H1 (cell line): ENCODE results near the gene FANCD2. TPM values are rescaled to one million over a fixed set of nuclear protein-coding genes. Genes with fewer than 3 reads are reported as not detected.

Experiments
- CTCF ChIA-PET: fragments of 300-600 bp; sonication (Branson Sonifier 250); formaldehyde crosslinking; loops from one replicate; lab custom pipeline; 2021; ENCODE audit not compliant: partially characterized antibody; lab: Charles Lee
- POLR2A ChIA-PET: fragments of 300-600 bp; sonication (Branson Sonifier 250); formaldehyde crosslinking; loops from one replicate; lab custom pipeline; 2021; ENCODE audit warnings: inconsistent platforms; ENCODE audit not compliant: partially characterized antibody; lab: Charles Lee
- DNase-seq, 2 experiments: peaks; one replicate each; pipeline versions ENCODE4 v3.0.0 to v3.0.0-alpha.2; 2010 to 2022; ENCODE audit warnings: low spot score in 2 of 2, low read depth in 1 of 2, mixed read lengths in 1 of 2
- FAIRE-seq: peaks from 2 replicates; lab custom pipeline; 2011; peaks lifted over from hg19 to GRCh38; lab: Jason Lieb, UNC
- H2AFZ ChIP-seq: 2 replicates; pipeline ENCODE4 v1.8.1; 2012; ENCODE audit warnings: low read length, inconsistent platforms
- H2AK5ac ChIP-seq: 2 replicates; pipeline ENCODE4 v1.6.1; 2013; ENCODE audit warnings: low read depth, low read length
- H2BK120ac ChIP-seq: replicated peaks from 2 replicates; pipeline ENCODE3; 2013; ENCODE audit warnings: low read depth, low read length, inconsistent platforms
- H2BK12ac ChIP-seq: 2 replicates; pipeline ENCODE4 v1.6.1; 2013; ENCODE audit warnings: low read depth, low read length
- H2BK15ac ChIP-seq: 2 replicates; pipeline ENCODE4 v1.6.1; 2013; ENCODE audit warnings: low read length
- H2BK20ac ChIP-seq: 2 replicates; pipeline ENCODE4 v1.6.1; 2013; ENCODE audit warnings: low read length
- H2BK5ac ChIP-seq: 2 replicates; pipeline ENCODE4 v1.6.1; 2013; ENCODE audit warnings: low read depth, low read length
- H3K14ac ChIP-seq: 2 replicates; pipeline ENCODE4 v1.6.1; 2013; ENCODE audit warnings: inconsistent platforms; ENCODE audit not compliant: insufficient read length
- H3K18ac ChIP-seq: 2 replicates; pipeline ENCODE4 v1.6.1; 2013; ENCODE audit warnings: low read length; ENCODE audit errors: extremely low read depth
- H3K23ac ChIP-seq: 2 replicates; pipeline ENCODE4 v1.6.1; 2013; ENCODE audit warnings: inconsistent platforms; ENCODE audit not compliant: insufficient read length
- H3K23me2 ChIP-seq: 2 replicates; pipeline ENCODE4 v1.6.1; 2013; ENCODE audit warnings: low read depth, low read length
- H3K27ac ChIP-seq: 2 replicates; pipeline ENCODE4 v1.6.1; 2011; ENCODE audit warnings: low read depth, low read length, inconsistent platforms
- H3K27me3 ChIP-seq, 4 experiments: replicated peaks in 1 of 4; 1 replicate in 1 of 4; 2 replicates in 3 of 4; pipeline versions ENCODE4 v1.6.1 to v1.8.1; 2011 to 2013; ENCODE audit warnings: low read length in 3 of 4, mild to moderate bottlenecking in 3 of 4, inconsistent platforms in 2 of 4, mixed read lengths in 2 of 4, moderate library complexity in 1 of 4; ENCODE audit not compliant: control insufficient read depth in 3 of 4, insufficient read depth in 3 of 4; ENCODE audit errors: extremely low read depth in 1 of 4
- H3K36me3 ChIP-seq, 4 experiments: 2 replicates each; pipeline versions ENCODE4 v1.6.1 to v1.8.1; 2011 to 2013; ENCODE audit warnings: mild to moderate bottlenecking in 4 of 4, low read length in 3 of 4, moderate library complexity in 2 of 4, control low read depth in 1 of 4, inconsistent platforms in 1 of 4; ENCODE audit not compliant: insufficient read depth in 4 of 4, control insufficient read depth in 2 of 4
- H3K4ac ChIP-seq: replicated peaks from 2 replicates; pipeline ENCODE3; 2013; ENCODE audit warnings: low read length, low read depth, mixed read lengths, inconsistent platforms; ENCODE audit not compliant: insufficient read length
- H3K4me1 ChIP-seq, 4 experiments: replicated peaks in 1 of 4; 1 replicate in 1 of 4; 2 replicates in 3 of 4; pipeline versions ENCODE4 v1.6.1 to v1.8.1; 2011 to 2013; ENCODE audit warnings: low read length in 3 of 4, inconsistent platforms in 2 of 4, mixed read lengths in 1 of 4; ENCODE audit not compliant: insufficient read depth in 4 of 4, control insufficient read depth in 3 of 4
- H3K4me2 ChIP-seq, 2 experiments: 2 replicates each; pipeline versions ENCODE4 v1.6.1 to v1.8.1; 2011 to 2013; ENCODE audit warnings: low read depth in 2 of 2, low read length in 2 of 2, control low read depth in 1 of 2, inconsistent platforms in 1 of 2, mild to moderate bottlenecking in 1 of 2; ENCODE audit not compliant: insufficient read depth in 1 of 2
- H3K4me3 ChIP-seq, 4 experiments: fragments of 200-600, 300-600 bp in 1 of 4; sonication (generic), shearing (Covaris generic), sonication (Bioruptor Twin) in 1 of 4; 2 replicates each; pipeline versions ENCODE4 v1.5.1 to v1.8.1; 2011 to 2016; ENCODE audit warnings: low read length in 4 of 4, low read depth in 3 of 4, control low read depth in 2 of 4, inconsistent platforms in 2 of 4, mild to moderate bottlenecking in 2 of 4, mixed read lengths in 1 of 4, moderate library complexity in 1 of 4; ENCODE audit not compliant: insufficient read depth in 2 of 4; ENCODE audit errors: extremely low read depth in 1 of 4
- H3K56ac ChIP-seq: replicated peaks from 2 replicates; pipeline ENCODE3; 2013; ENCODE audit warnings: low read depth, mild to moderate bottlenecking, mixed read lengths, low read length, inconsistent platforms; ENCODE audit not compliant: insufficient read length
- H3K79me1 ChIP-seq: 2 replicates; pipeline ENCODE4 v1.6.1; 2013; ENCODE audit warnings: low read depth, low read length, control low read depth
- H3K79me2 ChIP-seq, 2 experiments: 2 replicates each; pipeline versions ENCODE4 v1.6.1 to v1.8.1; 2012 to 2013; ENCODE audit warnings: low read length in 2 of 2, mild to moderate bottlenecking in 2 of 2, inconsistent platforms in 1 of 2; ENCODE audit not compliant: insufficient read depth in 2 of 2, control insufficient read depth in 1 of 2
- H3K9ac ChIP-seq, 4 experiments: replicated peaks in 1 of 4; 1 replicate in 1 of 4; 2 replicates in 3 of 4; pipeline versions ENCODE4 v1.6.1 to v1.8.1; 2011 to 2013; ENCODE audit warnings: low read depth in 3 of 4, low read length in 3 of 4, control low read depth in 2 of 4, mild to moderate bottlenecking in 2 of 4, moderate library complexity in 2 of 4, inconsistent platforms in 1 of 4; ENCODE audit errors: extremely low read depth in 1 of 4
- H3K9me3 ChIP-seq, 2 experiments: 2 replicates each; pipeline versions ENCODE4 v1.6.1 to v1.8.1; 2012 to 2013; ENCODE audit warnings: mild to moderate bottlenecking in 2 of 2, moderate library complexity in 2 of 2, control low read depth in 1 of 2, inconsistent platforms in 1 of 2, low read depth in 1 of 2, low read length in 1 of 2, mixed read lengths in 1 of 2; ENCODE audit not compliant: insufficient read depth in 2 of 2
- H4K20me1 ChIP-seq, 2 experiments: replicated peaks in 1 of 2; 2 replicates each; pipeline versions ENCODE3 to v1.8.1; 2011 to 2013; ENCODE audit warnings: inconsistent platforms in 2 of 2, low read length in 2 of 2, mild to moderate bottlenecking in 1 of 2; ENCODE audit not compliant: insufficient read depth in 2 of 2, control insufficient read depth in 1 of 2
- H4K5ac ChIP-seq: 2 replicates; pipeline ENCODE4 v1.6.1; 2013; ENCODE audit warnings: low read length, low read depth, mixed read lengths, inconsistent platforms; ENCODE audit not compliant: insufficient read length
- H4K8ac ChIP-seq: 2 replicates; pipeline ENCODE4 v1.8.0; 2013; ENCODE audit warnings: mild to moderate bottlenecking, moderate library complexity, low read length, inconsistent platforms; ENCODE audit not compliant: insufficient read depth; ENCODE audit errors: extremely low read depth
- H4K91ac ChIP-seq: replicated peaks from 2 replicates; pipeline ENCODE3; 2013; ENCODE audit warnings: low read length, mixed read lengths, inconsistent platforms; ENCODE audit not compliant: insufficient read length
- BRCA1 ChIP-seq: IDR thresholded peaks from 2 replicates; pipeline ENCODE4 v1.6.1; 2012; ENCODE audit warnings: low read depth, low read length, improper control_type of control experiment
- CBX5 ChIP-seq: fragments of 300-800, 300-1000 bp; sonication (generic); IDR thresholded peaks from 2 replicates; pipeline ENCODE4 v1.7.1; 2016; ENCODE audit warnings: antibody characterized with exemption, low read length, low read depth
- CTBP2 ChIP-seq: IDR thresholded peaks from 2 replicates; pipeline ENCODE4 v1.7.0; 2011; ENCODE audit warnings: borderline replicate concordance, mild to moderate bottlenecking, moderate library complexity, mixed read lengths, low read length; ENCODE audit not compliant: insufficient read depth, insufficient read length
- EP300 ChIP-seq, 2 experiments: IDR thresholded peaks; 1 replicate in 1 of 2; 2 replicates in 1 of 2; pipeline ENCODE4 v1.6.1; 2011 to 2012; ENCODE audit warnings: low read depth in 2 of 2, low read length in 2 of 2, mild to moderate bottlenecking in 2 of 2, borderline replicate concordance in 1 of 2, inconsistent platforms in 1 of 2, moderate library complexity in 1 of 2
- HDAC6 ChIP-seq: IDR thresholded peaks from one replicate; pipeline ENCODE4 v1.7.1; 2012; ENCODE audit warnings: low read depth, mild to moderate bottlenecking, inconsistent platforms, low read length, moderate library complexity
- JUN ChIP-seq: IDR thresholded peaks from 2 replicates; pipeline ENCODE4 v1.6.1; 2011; ENCODE audit warnings: low read depth, mild to moderate bottlenecking, improper control_type of control experiment, low read length
- JUND ChIP-seq: IDR thresholded peaks from 2 replicates; pipeline ENCODE4 v1.6.1; 2011; ENCODE audit warnings: mild to moderate bottlenecking, improper control_type of control experiment, low read length
- MAFK ChIP-seq: IDR thresholded peaks from 2 replicates; pipeline ENCODE4 v1.6.1; 2012; ENCODE audit warnings: low read depth, mild to moderate bottlenecking, improper control_type of control experiment, low read length
- NANOG ChIP-seq: IDR thresholded peaks from 2 replicates; pipeline ENCODE4 v1.6.1; 2011; ENCODE audit warnings: low read length, low read depth, mild to moderate bottlenecking, inconsistent platforms; ENCODE audit not compliant: insufficient read depth, poor library complexity, severe bottlenecking
- POLR2A ChIP-seq, 2 experiments: IDR thresholded peaks; 1 replicate in 1 of 2; 2 replicates in 1 of 2; pipeline ENCODE4 v1.6.1; 2011; ENCODE audit warnings: low read depth in 2 of 2, low read length in 2 of 2, mild to moderate bottlenecking in 2 of 2; ENCODE audit errors: control extremely low read depth in 1 of 2
- POU5F1 ChIP-seq: IDR thresholded peaks from 2 replicates; pipeline ENCODE4 v1.6.1; 2011; ENCODE audit warnings: low read depth, mild to moderate bottlenecking, low read length, moderate library complexity
- SIN3A ChIP-seq, 2 experiments: IDR thresholded peaks in 1 of 2; conservative IDR thresholded peaks in 1 of 2; 2 replicates each; pipeline ENCODE4 v1.6.1; 2011 to 2012; ENCODE audit warnings: low read length in 2 of 2, improper control_type of control experiment in 1 of 2, low read depth in 1 of 2, mild to moderate bottlenecking in 1 of 2
- SRF ChIP-seq: IDR thresholded peaks from 2 replicates; pipeline ENCODE4 v1.6.1; 2011; ENCODE audit warnings: mild to moderate bottlenecking, low read depth, low read length, moderate library complexity
- TAF1 ChIP-seq: IDR thresholded peaks from 2 replicates; pipeline ENCODE4 v1.6.1; 2011; ENCODE audit warnings: mild to moderate bottlenecking, low read depth, low read length
- WGBS, 2 experiments: shearing (Covaris generic) in 1 of 2; methylation state at CpG; one replicate each; pipeline versions ENCODE4 v1.1.6 to v1.1.7; 2013 to 2015; ENCODE audit warnings: low lambda C conversion rate in 2 of 2, mixed read lengths in 2 of 2, inconsistent platforms in 1 of 2, low coverage in 1 of 2, missing lambda C conversion rate in 1 of 2; ENCODE audit not compliant: insufficient replicate concordance in 2 of 2, insufficient coverage in 1 of 2, insufficient read length in 1 of 2; ENCODE audit errors: extremely low coverage in 1 of 2, missing lambda C conversion rate in 1 of 2; 5-methylcytosine and 5-hydroxymethylcytosine counted together
- polyA plus RNA-seq, 7 experiments: library from polyadenylated mRNA; depleted of rRNA in 3 of 7; stranded (reverse) in 5 of 7; unstranded in 2 of 7; fragments of >200 nt in 5 of 7; fragments of 200-250 nt in 2 of 7; gene quantifications; 1 replicate in 5 of 7; 2 replicates in 1 of 7; 4 replicates in 1 of 7; pipeline versions ENCODE4 v1.2.1 to v1.2.3, GENCODE V29; 2011 to 2013; ENCODE audit warnings: missing spikeins in 2 of 7, mixed read lengths in 2 of 7
- total RNA-seq: library from RNA; stranded (reverse); fragmentation: NEBNext Ultra II Directional; extraction: Animal tissue kit (Norgen Biotek cat#: 25700); gene quantifications from 2 replicates; pipeline ENCODE4 v1.2.1, GENCODE V29; 2021

FANCD2 gene
- total and polyA plus RNA-seq, 2 of the 8 experiments (the other 6 are each of a cell fraction or from before 2014, with no cell fraction given): 33.1 to 77.8 TPM

- CTCF ChIA-PET: interaction anchor here (1.0 kb wide), 1 partner anchor 38 kb away, joined by 3 read pairs; no protein-coding TSS in a partner anchor
- H3K4me3 ChIP-seq: no peak overlapping the region
- H3K4me1 ChIP-seq: peaks cover 0 to 3% (median 0%) of the 10 kb centered on the region in 4 experiments; a peak in 3 of 7 replicates
- H3K23me2 ChIP-seq: peaks cover 4% of the 10 kb centered on the region; the same call in 1 of the 2 replicates
- H3K79me1 ChIP-seq: peaks cover 2% of the 10 kb centered on the region; the same call in 1 of the 2 replicates
- H3K79me2 ChIP-seq: peaks cover 0 to 7% of the 10 kb centered on the region in 2 experiments; a peak in 2 of 4 replicates
- no peak overlapping the region for H4K91ac ChIP-seq
- H3K23ac ChIP-seq: no peak overlapping the region
- H2BK15ac ChIP-seq: no peak overlapping the region
- H2BK5ac ChIP-seq: no peak overlapping the region
- H3K14ac ChIP-seq: no peak overlapping the region
- H3K4me2 ChIP-seq: no peak overlapping the region
- H4K5ac ChIP-seq: no peak overlapping the region
- H3K9me3 ChIP-seq: no peaks in the 10 kb centered on the region
- H2BK12ac ChIP-seq: no peak overlapping the region
- H4K8ac ChIP-seq: no peak overlapping the region
- POLR2A ChIA-PET: interaction anchor here (0.9 to 5.0 kb wide), 4 partner anchors 10 to 21 kb away, joined by 3 to 35 read pairs (median 10); partner anchors contain the start of gene EMC3
- no peak overlapping the region for H3K18ac ChIP-seq
- no peak overlapping the region for H3K27ac ChIP-seq
- DNase-seq (no peak), FAIRE-seq (no peak)
- no peak overlapping the region for H2BK120ac ChIP-seq
- 90% methylated on average over 7 of the region's 7 CpGs; no CpG with 5 or more reads in 1 of the 2 experiments for WGBS, 2 experiments
- peaks cover 0 to 9% (median 4%) of the 10 kb centered on the region in 4 experiments; a peak in 2 of 8 replicates for H3K36me3 ChIP-seq
- H3K4ac ChIP-seq: no peak overlapping the region
- no peak overlapping the region for H3K56ac ChIP-seq
- H2AK5ac ChIP-seq: no peak overlapping the region
- H3K9ac ChIP-seq: no peak overlapping the region
- H2BK20ac ChIP-seq: no peak overlapping the region
- H4K20me1 ChIP-seq: peaks cover 8 to 32% of the 10 kb centered on the region in 2 experiments
- no peak overlapping the region for H2AFZ ChIP-seq
- no peaks in the 10 kb centered on the region for H3K27me3 ChIP-seq
- TF ChIP-seq NANOG (no peak), JUND (no peak), BRCA1 (no peak), MAFK (no peak), EP300 (IDR thresholded peaks at IDR 0.05; ENCODE audit: borderline replicate concordance in 1 of 2, low read depth in 2 of 2, low read length in 2 of 2) (no peak), CBX5 (no peak), POU5F1 (no peak), CTBP2 (no peak), SRF (no peak), SIN3A (conservative IDR thresholded peaks at IDR 0.05 in 1 of 2, IDR thresholded peaks at IDR 0.05 in 1 of 2; ENCODE audit: low read depth in 1 of 2, low read length in 2 of 2) (no peak), JUN (no peak), TAF1 (no peak), POLR2A (IDR thresholded peaks at IDR 0.05; ENCODE audit: control extremely low read depth in 1 of 2, low read depth in 2 of 2, low read length in 2 of 2) (no peak), HDAC6 (no peak)
Observed at GRCh38 chr3:10004506-10004905, 21.7 kb upstream of the FANCD2 start.
